ENCODE data around the gene POU2F1. TPM values are rescaled to one million over a fixed set of nuclear protein-coding genes. Genes with fewer than 3 reads are reported as not detected.

The POU2F1 gene
- total and polyA plus RNA-seq, 2 donors (not counting 3 experiments of a cell fraction or from before 2014, with no cell fraction given) = 6.0 to 12.9 TPM

GRCh38 chr1:167375949-167376348 is 155.3 kb downstream of the POU2F1 start:
- H3K27me3 ChIP-seq (ENCODE audit: control insufficient read depth in 2 of 2, insufficient read depth in 2 of 2, low read length in 2 of 2) = no peaks in the 10 kb centered on the region
- no peaks in the 10 kb centered on the region for H3K4me1 ChIP-seq (ENCODE audit: control insufficient read depth, extremely low read depth, insufficient read depth, low read length)
- no peak overlapping the region for H3K4me2 ChIP-seq (ENCODE audit: insufficient read depth, low read length)
- H3K36me3 ChIP-seq (ENCODE audit: control insufficient read depth in 2 of 2, extremely low read depth in 1 of 2, insufficient read depth in 2 of 2, low read length in 2 of 2) = no peaks in the 10 kb centered on the region
- H2AFZ ChIP-seq (ENCODE audit: low read depth, low read length) = no peak overlapping the region
- no TSS peak for BruUV-seq (replicated peaks)
- intact Hi-C loops (cut with micrococcal nuclease) (no loop called here), dilution Hi-C loops (cut with MboI; ENCODE audit: extremely low pct_ligation_motif_present, low sequenced_read_pairs) (no loop called here)
- no peaks in the 10 kb centered on the region for H3K9me3 ChIP-seq (replicated peaks; ENCODE audit: control insufficient read depth, insufficient read depth, low read length)
- no peak overlapping the region for H3K9ac ChIP-seq (replicated peaks; ENCODE audit: extremely low read depth, insufficient read depth, low read length)
- FAIRE-seq (no peak), DNase-seq (ENCODE audit: low read depth, low spot score) (no peak)
- H3K9me1 ChIP-seq (replicated peaks; ENCODE audit: control insufficient read depth, extremely low read depth, insufficient read depth, low read length) = no peaks in the 10 kb centered on the region
- no peak overlapping the region for H3K27ac ChIP-seq (ENCODE audit: insufficient read depth, low read depth, low read length)
- ChIA-PET CTCF (interaction anchor here (0.8 kb wide), 1 partner anchor 11 kb away, joined by 3 read pairs; no protein-coding TSS in a partner anchor), POLR2A (no interaction called here)
- H3K4me3 ChIP-seq (replicated peaks in 1 of 3; ENCODE audit: insufficient read depth in 1 of 3, low read depth in 1 of 3, low read length in 3 of 3) = no peak overlapping the region
- H3K79me2 ChIP-seq (ENCODE audit: control insufficient read depth, insufficient read depth, low read length) = no peaks in the 10 kb centered on the region
- H4K20me1 ChIP-seq (replicated peaks; ENCODE audit: control insufficient read depth, extremely low read depth, insufficient read depth, low read length) = no peaks in the 10 kb centered on the region
- TF ChIP-seq MAX (IDR thresholded peaks at IDR 0.05; ENCODE audit: insufficient read depth, insufficient read length) (no peak), GATA2 (IDR thresholded peaks at IDR 0.05; ENCODE audit: insufficient read depth, insufficient read length, low read depth, low read length) (no peak), FOS (IDR thresholded peaks at IDR 0.05; ENCODE audit: borderline replicate concordance, insufficient read depth, low read length) (no peak), EZH2 (IDR thresholded peaks at IDR 0.05; ENCODE audit: borderline replicate concordance, low read depth, low read length, severe bottlenecking) (no peak), POLR2A (IDR thresholded peaks at IDR 0.05; ENCODE audit: low read depth, low read length) (no peak), CTCF (IDR thresholded peaks at IDR 0.05; ENCODE audit: extremely low read depth in 1 of 2, insufficient read depth in 1 of 2, low read depth in 1 of 2, low read length in 2 of 2) (no peak), JUN (IDR thresholded peaks at IDR 0.05; ENCODE audit: borderline replicate concordance, insufficient read depth, insufficient read length, low read depth) (no peak), MYC (IDR thresholded peaks at IDR 0.05; ENCODE audit: low read depth, low read length) (no peak), POLR2AphosphoS5 (IDR thresholded peaks at IDR 0.05; ENCODE audit: insufficient read depth, low read depth, low read length) (no peak)
